ENCODE data around the gene TFCP2. TPM values are rescaled to one million over a fixed set of nuclear protein-coding genes. Genes with fewer than 3 reads are reported as not detected.

The TFCP2 gene
- total RNA-seq, 4 donors from 2014 or later, result 13.5 to 20.5 (median 15.4) TPM

- no peaks in the 10 kb centered on the region for H3K4me1 ChIP-seq
- no peak for TF ChIP-seq EP300 (IDR thresholded peaks at IDR 0.05; ENCODE audit: low read depth)
- TF ChIP-seq POLR2A (IDR thresholded peaks at IDR 0.05), result no peak
- no peak for TF ChIP-seq CTCF (IDR thresholded peaks at IDR 0.05)
- TF ChIP-seq POLR2AphosphoS5 (IDR thresholded peaks at IDR 0.05), result no peak
- 40 to 85% methylated on average over 2 to 7 of the region's 7 CpGs for WGBS, 2 donors (ENCODE audit: low coverage in 1 of 2)
- DNase-seq, result no peak
- no peaks in the 10 kb centered on the region for H3K9me3 ChIP-seq
- intact Hi-C loops (cut with DNase I; ENCODE audit: low total_unique reads), result no loop called here
- no peak overlapping the region for H3K27ac ChIP-seq
- no peak overlapping the region for H3K4me3 ChIP-seq
- in situ Hi-C loops (cut with MboI; ENCODE audit: low pct_ligation_motif_present in 1 of 4, low pct_unique_long_range_greater_than_20kb in 1 of 4, low sequenced_read_pairs in 3 of 4), result loop anchor here in 2 of 4 donors (25.0 kb wide), 1 partner anchor 270 kb away; the partner anchor contains the start of gene CELA1 (in 2 of the 2)
- no peaks in the 10 kb centered on the region for H3K27me3 ChIP-seq
- H3K36me3 ChIP-seq, result peaks cover 0 to 46% (median 17%) of the 10 kb centered on the region in 4 donors
Measured at GRCh38 chr12:51067771-51068170, 105.2 kb downstream of the TFCP2 start.

- intact Hi-C loops (cut with DNase I; ENCODE audit: low total_unique reads), result no loop called here
- Histone ChIP-seq H3K27ac (no peak overlapping the region), H3K9me3 (no peaks in the 10 kb centered on the region), H3K4me3 (no peak overlapping the region), H3K27me3 (no peaks in the 10 kb centered on the region), H3K4me1 (no peaks in the 10 kb centered on the region), H3K36me3 (peaks cover 0 to 47% (median 17%) of the 10 kb centered on the region in 4 donors)
- in situ Hi-C loops (cut with MboI; ENCODE audit: low pct_ligation_motif_present in 1 of 4, low pct_unique_long_range_greater_than_20kb in 1 of 4, low sequenced_read_pairs in 3 of 4), result loop anchor here in 2 of 4 donors (25.0 kb wide), 1 partner anchor 270 kb away; the partner anchor contains the start of gene CELA1 (in 2 of the 2)
- no peak for DNase-seq
- TF ChIP-seq POLR2A (IDR thresholded peaks at IDR 0.05) (no peak), CTCF (IDR thresholded peaks at IDR 0.05) (no peak), EP300 (IDR thresholded peaks at IDR 0.05; ENCODE audit: low read depth) (no peak), POLR2AphosphoS5 (IDR thresholded peaks at IDR 0.05) (no peak)
- WGBS, 2 donors (ENCODE audit: low coverage in 1 of 2), result 98 to 100% methylated on average over 1 to 4 of the region's 4 CpGs
Measured at GRCh38 chr12:51067229-51067628, 105.7 kb downstream of the TFCP2 start.

- TF ChIP-seq CTCF (IDR thresholded peaks at IDR 0.05) (no peak), POLR2A (IDR thresholded peaks at IDR 0.05) (no peak), EP300 (IDR thresholded peaks at IDR 0.05; ENCODE audit: low read depth) (no peak), POLR2AphosphoS5 (IDR thresholded peaks at IDR 0.05) (no peak)
- H3K36me3 ChIP-seq, result peaks cover 0 to 45% (median 16%) of the 10 kb centered on the region in 4 donors
- intact Hi-C loops (cut with DNase I; ENCODE audit: low total_unique reads), result no loop called here
Measured at GRCh38 chr12:51065530-51065929, 107.4 kb downstream of the TFCP2 start.

GRCh38 chr12:51062631-51063397, 110.1 kb downstream of the TFCP2 start:
- Histone ChIP-seq H3K27ac (no peak overlapping the region), H3K4me3 (no peak overlapping the region), H3K4me1 (no peaks in the 10 kb centered on the region), H3K27me3 (no peaks in the 10 kb centered on the region), H3K9me3 (no peaks in the 10 kb centered on the region), H3K36me3 (peaks cover 0 to 67% (median 24%) of the 10 kb centered on the region in 4 donors)
- WGBS, 2 donors (ENCODE audit: low coverage in 1 of 2), result 77 to 96% methylated on average over 4 to 9 of the region's 9 CpGs
- in situ Hi-C loops (cut with MboI; ENCODE audit: low pct_ligation_motif_present in 1 of 4, low pct_unique_long_range_greater_than_20kb in 1 of 4, low sequenced_read_pairs in 3 of 4), result loop anchor here in 2 of 4 donors (25.0 kb wide), 1 partner anchor 274 kb away; the partner anchor contains the start of gene CELA1 (in 2 of the 2)
- TF ChIP-seq EP300 (IDR thresholded peaks at IDR 0.05; ENCODE audit: low read depth), result no peak
- TF ChIP-seq CTCF (IDR thresholded peaks at IDR 0.05), result no peak
- TF ChIP-seq POLR2AphosphoS5 (IDR thresholded peaks at IDR 0.05), result no peak
- no peak for TF ChIP-seq POLR2A (IDR thresholded peaks at IDR 0.05)
- no peak for DNase-seq
- intact Hi-C loops (cut with DNase I; ENCODE audit: low total_unique reads), result no loop called here

More at GRCh38 chr12:51065530-51065929, 107.4 kb downstream of the TFCP2 start:
- H3K27me3 ChIP-seq, result no peaks in the 10 kb centered on the region
- H3K27ac ChIP-seq, result no peak overlapping the region
- 95% methylated on average over 5 of the region's 5 CpGs; no CpG with 5 or more reads in 1 of the 2 donors for WGBS, 2 donors (ENCODE audit: low coverage in 1 of 2)
- no peak for DNase-seq
- no peak overlapping the region for H3K4me3 ChIP-seq
- H3K4me1 ChIP-seq, result no peaks in the 10 kb centered on the region
- H3K9me3 ChIP-seq, result no peaks in the 10 kb centered on the region
- in situ Hi-C loops (cut with MboI; ENCODE audit: low pct_ligation_motif_present in 1 of 4, low pct_unique_long_range_greater_than_20kb in 1 of 4, low sequenced_read_pairs in 3 of 4), result loop anchor here in 2 of 4 donors (25.0 kb wide), 1 partner anchor 272 kb away; the partner anchor contains the start of gene CELA1 (in 2 of the 2)

Data from transverse colon (tissue), 4 donors.